Duodenal mucosa (tissue), 2 donors: Measurements from ENCODE around the gene SH3GL1.

Experiments used
- H3K27ac ChIP-seq: one replicate; pipeline ENCODE4 v1.7.0; 2013; ENCODE audit warnings: low read depth, low read length
- H3K27me3 ChIP-seq, 2 donors: one replicate each; pipeline ENCODE4 v1.7.0; 2013; ENCODE audit warnings: low read length in 2 of 2, control low read depth in 1 of 2; ENCODE audit not compliant: insufficient read depth in 2 of 2, control insufficient read depth in 1 of 2
- H3K36me3 ChIP-seq, 2 donors: one replicate each; pipeline ENCODE4 v1.7.0; 2013; ENCODE audit warnings: low read length in 2 of 2, control low read depth in 1 of 2; ENCODE audit not compliant: insufficient read depth in 2 of 2, control insufficient read depth in 1 of 2
- H3K4me1 ChIP-seq, 2 donors: one replicate each; pipeline ENCODE4 v1.7.0; 2013; ENCODE audit warnings: low read length in 2 of 2, control low read depth in 1 of 2; ENCODE audit not compliant: insufficient read depth in 2 of 2, control insufficient read depth in 1 of 2
- H3K4me3 ChIP-seq, 2 donors: one replicate each; pipeline ENCODE4 v1.7.0; 2013; ENCODE audit warnings: low read length in 2 of 2, low read depth in 1 of 2
- H3K9ac ChIP-seq, 2 donors: one replicate each; pipeline ENCODE4 v1.7.0; 2013; ENCODE audit warnings: low read length in 2 of 2, low read depth in 1 of 2
- H3K9me3 ChIP-seq, 2 donors: one replicate each; pipeline ENCODE4 v1.7.0; 2013; ENCODE audit warnings: low read length in 2 of 2, control low read depth in 1 of 2; ENCODE audit not compliant: control insufficient read depth in 1 of 2

The SH3GL1 gene

DNA sequence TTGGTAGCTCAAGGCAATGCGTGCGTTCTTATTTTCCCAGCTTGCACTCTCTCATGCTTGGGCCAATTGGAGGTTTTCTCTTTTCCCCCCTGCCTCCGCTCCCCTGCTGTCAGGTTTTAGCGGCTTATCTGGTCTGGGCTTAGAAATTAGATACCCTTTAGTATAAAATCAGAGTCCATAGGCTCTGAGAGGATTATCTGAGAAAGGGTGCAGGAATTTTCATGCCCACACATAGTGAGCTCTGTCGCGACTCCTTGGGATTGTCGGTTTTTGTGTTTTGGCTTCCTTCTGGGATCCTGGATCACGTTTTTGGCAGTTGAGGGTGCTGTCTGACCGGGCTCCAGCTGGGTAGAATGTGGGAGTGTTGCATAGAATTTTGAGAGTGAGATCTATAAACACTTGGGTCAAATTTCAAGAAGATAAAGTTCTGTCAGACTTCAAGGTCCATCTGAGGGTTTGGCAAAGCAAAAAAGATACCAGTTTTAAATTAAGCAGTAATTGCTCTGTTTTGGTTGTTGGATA, 14.5 kb upstream of the SH3GL1 start:
- peaks cover 5 to 19% of the 10 kb centered on the region in 2 donors for H3K4me1 ChIP-seq
- no peak overlapping the region for H3K27ac ChIP-seq
- no peaks in the 10 kb centered on the region for H3K27me3 ChIP-seq
- peak overlapping the region in 1 of 2 donors; percentile 16 for H3K4me3 ChIP-seq
- H3K36me3 ChIP-seq: peaks cover 0 to 15% of the 10 kb centered on the region in 2 donors
- no peak overlapping the region for H3K9ac ChIP-seq
- no peaks in the 10 kb centered on the region for H3K9me3 ChIP-seq

DNA sequence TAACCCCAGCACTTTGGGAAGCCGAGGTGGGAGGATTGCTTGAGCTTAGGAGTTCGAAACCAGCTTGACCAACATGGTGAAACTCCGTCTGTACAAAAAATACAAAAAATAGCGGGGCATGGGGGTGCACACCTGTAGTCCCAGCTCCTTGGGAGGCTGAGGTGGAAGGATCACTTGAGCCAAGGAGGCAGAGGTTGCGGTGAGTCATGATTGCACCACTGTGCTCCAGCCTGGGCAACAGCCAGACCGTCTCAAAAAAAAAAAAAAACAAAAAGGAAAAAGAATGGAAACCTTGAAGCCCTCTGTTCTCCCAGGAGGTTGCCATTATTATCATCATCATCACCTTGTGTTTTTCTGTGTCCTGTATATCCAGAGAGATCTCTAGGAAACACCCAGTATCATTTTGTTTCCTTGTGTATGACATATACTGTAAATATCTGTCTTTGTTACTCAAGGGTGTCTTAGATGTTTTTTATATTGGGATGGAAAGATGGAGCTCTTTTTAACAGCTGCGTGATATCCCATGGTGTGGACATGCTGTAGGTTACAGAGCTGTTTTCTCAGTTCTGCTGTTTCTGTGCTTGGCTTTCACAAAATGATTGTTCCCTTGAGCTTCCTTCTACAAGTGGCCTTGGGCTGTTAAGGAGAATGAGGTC, 13.9 kb upstream of the SH3GL1 start:
- Histone ChIP-seq H3K9ac (no peak overlapping the region), H3K9me3 (no peaks in the 10 kb centered on the region), H3K27ac (no peak overlapping the region)

DNA sequence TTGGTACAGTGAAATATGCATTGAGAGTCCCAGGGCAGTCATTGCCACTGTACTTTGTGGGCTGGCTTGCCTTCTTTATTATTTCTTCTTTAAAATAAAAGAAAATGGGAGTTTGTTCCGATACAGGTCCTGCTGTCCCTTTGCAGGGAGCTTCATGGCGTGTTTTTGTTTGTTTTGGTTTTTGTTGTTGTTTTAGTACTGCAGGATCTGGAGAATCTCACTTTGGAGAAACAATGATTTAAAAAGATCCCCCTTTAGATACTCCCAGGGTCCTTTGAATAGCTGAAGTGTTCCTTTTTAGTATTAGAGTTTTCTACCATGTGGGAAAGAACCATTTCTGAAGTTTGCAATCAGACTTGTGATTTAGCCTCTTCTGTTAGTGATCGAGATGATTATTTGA, 13.2 kb upstream of the SH3GL1 start:
- Histone ChIP-seq H3K4me3 (no peak overlapping the region), H3K36me3 (peaks cover 0 to 25% of the 10 kb centered on the region in 2 donors)

More for the DNA sequence above, 13.9 kb upstream of the SH3GL1 start:
- Histone ChIP-seq H3K36me3 (peaks cover 0 to 21% of the 10 kb centered on the region in 2 donors), H3K27me3 (no peaks in the 10 kb centered on the region), H3K4me1 (peaks cover 5 to 19% of the 10 kb centered on the region in 2 donors), H3K4me3 (peak overlapping the region in 1 of 2 donors; percentile 16)

DNA sequence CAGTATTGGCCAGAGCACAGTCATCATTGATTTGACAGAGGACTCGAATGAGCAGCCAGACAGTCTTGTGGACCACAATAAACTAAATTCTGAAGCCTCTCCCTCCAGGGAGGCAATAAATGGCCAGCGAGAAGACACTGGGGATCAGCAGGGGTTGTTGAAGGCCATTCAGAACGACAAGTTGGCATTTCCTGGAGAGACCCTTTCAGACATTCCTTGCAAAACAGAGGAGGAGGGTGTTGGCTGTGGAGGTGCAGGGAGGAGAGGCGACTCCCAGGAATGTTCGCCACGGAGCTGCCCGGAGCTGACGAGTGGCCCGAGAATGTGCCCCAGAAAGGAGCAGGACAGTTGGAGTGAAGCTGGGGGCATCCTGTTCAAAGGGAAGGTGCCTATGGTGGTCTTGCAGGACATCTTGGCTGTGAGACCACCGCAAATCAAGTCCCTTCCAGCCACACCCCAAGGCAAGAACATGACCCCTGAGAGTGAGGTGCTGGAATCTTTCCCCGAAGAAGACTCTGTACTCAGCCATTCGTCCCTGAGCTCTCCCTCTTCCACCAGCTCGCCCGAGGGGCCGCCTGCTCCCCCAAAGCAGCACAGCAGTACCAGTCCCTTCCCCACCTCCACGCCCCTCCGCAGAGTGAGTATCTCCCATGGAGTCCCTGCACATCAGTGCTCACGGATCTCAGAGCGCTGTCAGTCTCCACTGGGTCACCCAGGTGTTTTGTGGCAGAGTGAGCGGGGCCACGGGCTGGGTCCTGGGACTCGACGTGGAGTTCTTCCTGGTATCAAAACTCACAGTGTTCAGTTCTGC, 9.0 kb upstream of the SH3GL1 start:
- H3K27ac ChIP-seq: no peak overlapping the region
- no peak overlapping the region for H3K9ac ChIP-seq
- H3K9me3 ChIP-seq: no peaks in the 10 kb centered on the region
- H3K36me3 ChIP-seq: peaks cover 0 to 25% of the 10 kb centered on the region in 2 donors
- H3K4me3 ChIP-seq: no peak overlapping the region
- H3K4me1 ChIP-seq: peaks cover 0 to 2% of the 10 kb centered on the region in 2 donors
- H3K27me3 ChIP-seq: no peaks in the 10 kb centered on the region

More for the DNA sequence above, 13.2 kb upstream of the SH3GL1 start:
- Histone ChIP-seq H3K9me3 (no peaks in the 10 kb centered on the region), H3K4me1 (peaks cover 5 to 19% of the 10 kb centered on the region in 2 donors), H3K27ac (no peak overlapping the region), H3K27me3 (no peaks in the 10 kb centered on the region), H3K9ac (no peak overlapping the region)

DNA sequence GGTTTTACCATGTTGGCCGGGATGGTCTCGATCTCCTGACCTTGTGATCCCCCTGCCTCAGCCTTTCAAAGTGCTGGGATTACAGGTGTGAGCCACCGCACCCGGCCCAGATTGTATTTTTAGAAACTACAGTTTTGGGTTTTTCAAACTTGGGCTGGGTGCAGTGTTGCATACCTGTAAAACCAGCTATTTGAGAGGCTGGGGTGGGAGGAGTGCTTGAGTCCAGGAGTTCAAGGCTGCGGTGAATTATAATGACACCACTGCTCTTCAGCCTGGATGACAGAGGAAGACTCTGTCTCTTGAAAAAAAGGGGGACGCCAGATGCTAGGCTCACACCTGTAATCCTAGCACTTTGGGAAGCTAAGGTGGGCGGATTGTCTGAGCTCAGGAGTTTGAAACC, 6.3 kb upstream of the SH3GL1 start:
- Histone ChIP-seq H3K36me3 (peaks cover 0 to 17% of the 10 kb centered on the region in 2 donors), H3K4me3 (no peak overlapping the region), H3K9me3 (no peaks in the 10 kb centered on the region), H3K27ac (no peak overlapping the region), H3K9ac (no peak overlapping the region), H3K4me1 (peaks cover 12 to 13% of the 10 kb centered on the region in 2 donors), H3K27me3 (no peaks in the 10 kb centered on the region)

DNA sequence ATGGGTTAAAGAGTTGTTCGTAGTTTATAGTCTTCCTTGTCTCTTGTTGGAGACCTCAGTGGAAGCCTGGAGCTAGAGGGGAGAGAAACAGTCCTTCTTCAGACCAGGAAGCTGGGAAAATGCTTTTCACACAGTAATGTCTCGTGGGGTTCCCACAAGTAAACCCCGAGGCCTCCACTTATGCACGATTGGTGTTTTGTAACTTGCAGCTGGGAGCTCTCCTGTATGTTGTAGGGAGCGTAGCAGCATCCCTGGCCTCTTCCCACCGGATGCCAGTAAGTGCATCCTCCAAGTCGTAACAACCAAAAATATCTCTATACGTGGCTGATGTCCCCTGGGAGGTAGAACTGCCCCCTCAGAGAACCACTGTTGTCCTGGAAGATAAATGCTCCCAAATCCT, 5.6 kb upstream of the SH3GL1 start:
- H3K4me1 ChIP-seq: peaks cover 14 to 17% of the 10 kb centered on the region in 2 donors
- no peak overlapping the region for H3K9ac ChIP-seq
- H3K27me3 ChIP-seq: no peaks in the 10 kb centered on the region
- H3K36me3 ChIP-seq: peaks cover 0 to 14% of the 10 kb centered on the region in 2 donors
- no peaks in the 10 kb centered on the region for H3K9me3 ChIP-seq
- no peak overlapping the region for H3K4me3 ChIP-seq
- no peak overlapping the region for H3K27ac ChIP-seq

DNA sequence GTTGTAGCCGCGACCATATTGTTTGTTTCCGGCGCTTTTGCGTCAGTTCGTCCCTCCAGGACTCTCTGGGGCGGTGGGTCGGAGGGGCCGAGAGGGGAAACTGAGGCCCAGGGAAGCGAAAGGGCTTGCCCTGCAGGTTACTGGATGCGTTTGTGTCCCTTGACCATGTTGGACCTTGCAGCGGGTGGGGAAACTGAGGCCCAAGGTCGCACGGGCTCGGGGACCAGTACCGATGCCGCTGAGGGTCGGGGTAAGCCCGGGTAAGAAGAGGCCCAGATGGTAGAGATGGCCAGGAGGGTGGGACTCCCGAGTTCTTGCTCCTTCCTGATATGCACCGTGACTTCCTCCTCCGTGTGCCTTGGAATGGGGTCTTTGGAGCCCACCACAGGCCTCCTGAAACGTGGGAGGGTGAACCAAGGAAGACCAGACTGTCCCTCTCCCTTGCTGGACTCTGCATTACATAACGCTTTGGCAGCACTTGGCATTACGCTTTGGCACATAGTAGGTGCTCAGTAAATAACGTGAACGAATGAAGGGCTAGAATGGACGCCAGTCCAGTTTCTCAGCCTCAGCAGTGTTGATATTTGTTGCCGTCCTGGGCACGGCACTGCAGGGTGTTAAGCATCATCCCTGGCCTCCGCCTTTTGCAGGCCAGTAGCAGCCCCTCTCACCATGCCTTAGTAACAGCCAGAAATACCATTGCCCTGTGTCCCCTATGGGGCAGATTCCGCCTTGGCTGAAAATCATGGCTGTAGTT, 2.8 kb upstream of the SH3GL1 start:
- Histone ChIP-seq H3K9me3 (no peaks in the 10 kb centered on the region), H3K27ac (no peak overlapping the region), H3K4me3 (peak overlapping the region; percentile 80 to 85), H3K4me1 (peaks cover 20 to 27% of the 10 kb centered on the region in 2 donors), H3K9ac (peak overlapping the region; percentile 77 to 87), H3K27me3 (no peaks in the 10 kb centered on the region), H3K36me3 (no peaks in the 10 kb centered on the region)

DNA sequence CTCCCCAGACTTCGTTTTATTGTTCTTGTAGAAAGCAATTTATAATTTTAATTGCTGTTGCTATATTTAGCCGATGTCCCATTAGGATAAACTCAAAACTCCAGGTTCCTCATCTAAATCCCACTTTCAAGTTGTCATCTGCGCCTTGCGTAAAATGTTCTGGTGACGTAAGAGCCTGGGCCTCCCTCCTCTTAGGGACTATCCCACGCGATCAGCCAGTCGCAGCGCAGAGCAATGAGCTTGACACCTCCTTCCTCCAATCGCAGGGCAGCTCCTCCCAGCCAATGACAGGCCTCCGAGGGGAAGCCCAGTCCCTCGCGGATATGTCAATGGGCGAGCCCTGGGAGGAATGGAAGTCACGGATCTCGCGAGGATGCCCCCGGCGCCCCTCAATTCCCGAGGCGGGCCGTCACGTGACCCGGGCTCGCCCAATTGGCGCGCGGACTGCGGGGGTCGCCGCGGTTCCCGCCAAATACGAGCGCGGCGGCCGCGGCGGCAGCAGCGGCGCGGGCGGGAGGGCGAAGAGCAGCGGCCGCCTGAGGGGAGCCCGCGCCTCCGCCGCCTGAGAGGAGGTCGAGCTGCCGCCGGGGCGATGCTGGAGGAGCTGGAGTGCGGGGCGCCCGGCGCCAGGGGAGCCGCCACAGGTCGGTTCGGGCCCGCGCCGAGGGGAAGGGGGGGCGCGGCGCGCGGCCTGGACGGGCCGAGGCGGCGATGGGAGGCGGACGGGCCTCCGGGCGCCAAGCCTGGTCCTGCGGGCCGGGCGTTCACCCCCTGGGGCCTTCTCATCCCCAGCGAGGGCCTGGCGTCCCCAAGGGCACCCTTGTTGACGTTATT, 2.0 kb upstream of the SH3GL1 start, which contains the start of gene CHAF1A:
CHAF1A (plus strand) TSS at position 470 of the 834 bp plus-strand sequence; CDS start at position 593, 123 bp downstream.
- Histone ChIP-seq H3K36me3 (no peaks in the 10 kb centered on the region), H3K9ac (peak within 1 kb of the TSS; percentile 80 to 87), H3K4me3 (peak within 1 kb of the TSS; percentile 80 to 85), H3K27me3 (no peaks in the 10 kb centered on the region), H3K4me1 (peaks cover 22 to 29% of the 10 kb centered on the region in 2 donors), H3K27ac (peak within 1 kb of the TSS; percentile 76), H3K9me3 (no peaks in the 10 kb centered on the region)

DNA sequence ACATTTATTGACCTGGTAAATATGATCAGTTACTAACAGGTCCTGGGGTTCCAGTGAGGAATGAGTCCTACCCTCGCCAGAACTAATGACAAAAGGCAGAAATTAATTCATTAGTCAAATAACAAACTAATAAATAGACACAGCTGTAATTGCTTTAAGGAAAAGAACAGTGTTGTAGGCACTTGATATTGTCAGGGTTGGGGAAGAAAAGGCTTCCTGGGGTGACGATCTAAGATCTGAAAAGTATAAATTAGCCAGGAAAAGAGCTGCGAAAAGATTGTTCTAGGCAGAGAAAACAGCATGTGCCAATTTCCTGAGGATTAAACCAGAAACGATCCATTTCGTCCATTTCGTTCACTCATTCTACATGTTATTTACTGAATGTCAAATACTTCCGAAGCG, 1.4 kb upstream of the SH3GL1 start:
- H3K36me3 ChIP-seq: peaks cover under 1 to 4% of the 10 kb centered on the region in 2 donors
- peak overlapping the region; percentile 76 for H3K27ac ChIP-seq
- H3K9me3 ChIP-seq: no peaks in the 10 kb centered on the region
- H3K9ac ChIP-seq: peak overlapping the region; percentile 80 to 82
- H3K4me1 ChIP-seq: peaks cover 28 to 34% of the 10 kb centered on the region in 2 donors
- no peaks in the 10 kb centered on the region for H3K27me3 ChIP-seq
- H3K4me3 ChIP-seq: peak overlapping the region; percentile 66 to 85
